Aorta (tissue), 5 donors: ENCODE results near the gene CD74. TPM values are rescaled to one million over a fixed set of nuclear protein-coding genes. Genes with fewer than 3 reads are reported as not detected.

ENCODE experiments used
- ATAC-seq: fragments of 200-7000 bp; cut with Tn5 transposase; one replicate; pipeline ENCODE4 v1.9.1; 2022; ENCODE audit warnings: moderate library complexity; ENCODE audit not compliant: low FRiP score
- DNase-seq, 2 donors: peaks; one replicate each; pipeline ENCODE4 v3.0.0-alpha.2; 2020
- H3K27ac ChIP-seq, 2 donors: one replicate each; pipeline ENCODE4 v1.5.1; 2013; ENCODE audit warnings: low read length in 2 of 2, mild to moderate bottlenecking in 2 of 2, moderate library complexity in 2 of 2, control low read depth in 1 of 2, inconsistent platforms in 1 of 2, low read depth in 1 of 2
- H3K27me3 ChIP-seq, 2 donors: one replicate each; pipeline ENCODE4 v1.6.1; 2013; ENCODE audit warnings: control low read depth in 1 of 2, low read length in 1 of 2, mild to moderate bottlenecking in 1 of 2, moderate library complexity in 1 of 2; ENCODE audit not compliant: insufficient read depth in 2 of 2, control insufficient read depth in 1 of 2
- H3K36me3 ChIP-seq, 2 donors: one replicate each; pipeline ENCODE4 v1.6.1; 2013; ENCODE audit warnings: control low read depth in 1 of 2, low read length in 1 of 2, mild to moderate bottlenecking in 1 of 2; ENCODE audit not compliant: insufficient read depth in 2 of 2, control insufficient read depth in 1 of 2
- H3K4me1 ChIP-seq, 2 donors: one replicate each; pipeline ENCODE4 v1.6.1; 2013; ENCODE audit warnings: low read length in 2 of 2, control low read depth in 1 of 2, mild to moderate bottlenecking in 1 of 2, moderate library complexity in 1 of 2; ENCODE audit not compliant: insufficient read depth in 2 of 2, control insufficient read depth in 1 of 2
- H3K4me3 ChIP-seq, 2 donors: one replicate each; pipeline ENCODE4 v1.5.1; 2013; ENCODE audit warnings: low read length in 2 of 2, control low read depth in 1 of 2, mild to moderate bottlenecking in 1 of 2
- H3K9me3 ChIP-seq: one replicate; pipeline ENCODE4 v1.6.1; 2013; ENCODE audit warnings: mild to moderate bottlenecking, low read length; ENCODE audit not compliant: control insufficient read depth
- WGBS, 2 donors: extraction: QIAGEN DNeasy Blood & Tissue Kit; methylation state at CpG; one replicate each; pipeline ENCODE4 v1.1.7; 2013; 5-methylcytosine and 5-hydroxymethylcytosine counted together
- intact Hi-C, 2 donors: fragments of 100-400 bp; cut with DNase I; formaldehyde crosslinking; loops; one replicate each; pipeline versions ENCODE4 v1.14.2 to v1.15.0; 2022
- polyA plus RNA-seq, 2 donors: library from polyadenylated mRNA; stranded (reverse); fragments of 200-250 nt; gene quantifications; one replicate each; pipeline ENCODE4 v1.2.3, GENCODE V29; 2013
- total RNA-seq, 2 donors: library from RNA; stranded (reverse); fragmentation: NEBNext Ultra II Directional; extraction: Animal tissue kit (Norgen Biotek cat#: 25700); gene quantifications; one replicate each; pipeline ENCODE4 v1.2.1, GENCODE V29; 2021
- donor health status: healthy with polysubstance abuse.
- donor health status: Bipolar disorder and iron deficiency.
- donor health status: DM: no; HTN: no; CAD: no.
- donor health status: DM: no; HTN: no; CAD: no.
- donor health status: DM: yes; HTN: yes; CAD: no.

Gene CD74
- total and polyA plus RNA-seq, 4 donors, result 114 to 1,639 (median 519) TPM

DNA sequence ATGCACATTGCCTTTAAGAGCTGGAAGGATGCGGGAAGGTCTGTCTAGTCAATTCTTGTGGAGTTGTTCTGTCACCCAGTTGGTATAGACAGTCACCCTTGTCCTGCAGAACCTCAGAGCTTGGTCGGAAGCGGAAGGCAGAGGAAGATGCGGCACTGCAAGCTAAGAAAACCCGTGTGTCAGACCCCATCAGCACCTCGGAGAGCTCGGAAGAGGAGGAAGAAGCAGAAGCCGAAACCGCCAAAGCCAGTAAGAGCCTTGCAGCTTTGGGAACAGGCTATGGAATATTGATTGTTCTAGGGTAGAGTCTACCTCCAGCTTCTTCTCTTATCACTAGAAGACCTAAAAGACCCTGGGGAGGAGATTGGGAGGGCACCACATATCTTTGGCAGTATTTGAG lies 48.7 kb downstream of the CD74 start:
- WGBS, 2 donors, result 90 to 91% methylated on average over 9 of the region's 9 CpGs
- H3K36me3 ChIP-seq, result peaks cover 0 to 21% of the 10 kb centered on the region in 2 donors
- no peak overlapping the region for H3K27ac ChIP-seq
- H3K4me1 ChIP-seq, result no peaks in the 10 kb centered on the region
- H3K9me3 ChIP-seq, result no peaks in the 10 kb centered on the region
- intact Hi-C loops, result no loop called here
- DNase-seq, result no peak
- ATAC-seq, result no peak
- H3K4me3 ChIP-seq, result no peak overlapping the region
- H3K27me3 ChIP-seq, result no peaks in the 10 kb centered on the region

DNA sequence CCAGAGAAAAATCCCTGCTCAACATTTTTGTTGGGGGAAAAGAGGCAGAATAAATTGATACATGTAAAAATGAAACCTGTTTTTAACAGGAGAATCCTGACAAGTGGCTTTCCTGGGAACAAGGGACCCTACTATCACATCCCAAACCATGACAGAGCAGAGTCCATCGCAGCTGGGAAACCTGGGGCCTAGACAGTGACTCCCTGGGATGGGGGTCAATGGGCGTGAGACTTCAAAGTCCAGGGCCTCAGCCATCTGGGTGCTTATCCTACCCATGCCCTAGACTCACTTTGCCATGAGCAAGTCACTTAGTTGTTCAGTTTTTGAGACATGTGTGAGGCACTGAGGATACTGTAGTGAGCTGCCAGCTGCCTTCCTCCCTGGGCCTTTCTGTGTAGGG lies 49.5 kb downstream of the CD74 start:
- Histone ChIP-seq H3K4me1 (no peaks in the 10 kb centered on the region), H3K27me3 (no peaks in the 10 kb centered on the region), H3K4me3 (no peak overlapping the region), H3K9me3 (no peaks in the 10 kb centered on the region), H3K36me3 (peaks cover 0 to 18% of the 10 kb centered on the region in 2 donors), H3K27ac (no peak overlapping the region)
- ATAC-seq (no peak), DNase-seq (no peak)
- WGBS, 2 donors, result 95 to 96% methylated on average over 2 of the region's 2 CpGs
- intact Hi-C loops, result no loop called here

DNA sequence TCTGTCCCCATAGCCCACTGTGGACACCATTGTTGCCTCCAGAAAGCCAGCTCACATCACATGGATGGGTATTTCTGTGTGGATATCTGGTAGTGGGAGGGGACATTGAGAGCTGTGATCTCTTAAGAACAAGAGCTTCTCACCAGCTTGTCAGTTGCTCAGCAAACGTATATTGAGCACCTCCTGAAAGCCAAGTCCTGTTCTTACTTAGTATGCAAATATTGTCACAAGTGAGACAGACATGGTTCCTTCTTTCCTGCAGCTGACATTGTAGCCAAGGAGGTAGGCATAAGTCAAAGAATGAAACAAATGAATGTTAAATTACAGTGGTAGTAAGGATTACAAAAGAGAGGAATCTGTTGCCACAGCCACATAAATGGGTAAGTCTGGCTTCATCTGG lies 51.4 kb downstream of the CD74 start:
- Histone ChIP-seq H3K4me1 (no peaks in the 10 kb centered on the region), H3K27ac (no peak overlapping the region), H3K4me3 (no peak overlapping the region), H3K27me3 (no peaks in the 10 kb centered on the region), H3K36me3 (peaks cover 0 to 14% of the 10 kb centered on the region in 2 donors), H3K9me3 (no peaks in the 10 kb centered on the region)
- ATAC-seq (no peak), DNase-seq (no peak)
- WGBS, 2 donors, result 91 to 92% methylated on average over 1 of the region's 1 CpG
- intact Hi-C loops, result no loop called here

GRCh38 chr5:150358261-150359095 lies 54.2 kb downstream of the CD74 start:
- H3K4me1 ChIP-seq, result no peaks in the 10 kb centered on the region
- no peak overlapping the region for H3K27ac ChIP-seq
- WGBS, 2 donors, result 52% methylated on average over 23 of the region's 23 CpGs
- DNase-seq (no peak), ATAC-seq (no peak)
- peaks cover 0 to 6% of the 10 kb centered on the region in 2 donors for H3K36me3 ChIP-seq
- no peaks in the 10 kb centered on the region for H3K9me3 ChIP-seq
- intact Hi-C loops, result no loop called here
- no peaks in the 10 kb centered on the region for H3K27me3 ChIP-seq
- H3K4me3 ChIP-seq, result peak overlapping the region; percentile 84 to 95

DNA sequence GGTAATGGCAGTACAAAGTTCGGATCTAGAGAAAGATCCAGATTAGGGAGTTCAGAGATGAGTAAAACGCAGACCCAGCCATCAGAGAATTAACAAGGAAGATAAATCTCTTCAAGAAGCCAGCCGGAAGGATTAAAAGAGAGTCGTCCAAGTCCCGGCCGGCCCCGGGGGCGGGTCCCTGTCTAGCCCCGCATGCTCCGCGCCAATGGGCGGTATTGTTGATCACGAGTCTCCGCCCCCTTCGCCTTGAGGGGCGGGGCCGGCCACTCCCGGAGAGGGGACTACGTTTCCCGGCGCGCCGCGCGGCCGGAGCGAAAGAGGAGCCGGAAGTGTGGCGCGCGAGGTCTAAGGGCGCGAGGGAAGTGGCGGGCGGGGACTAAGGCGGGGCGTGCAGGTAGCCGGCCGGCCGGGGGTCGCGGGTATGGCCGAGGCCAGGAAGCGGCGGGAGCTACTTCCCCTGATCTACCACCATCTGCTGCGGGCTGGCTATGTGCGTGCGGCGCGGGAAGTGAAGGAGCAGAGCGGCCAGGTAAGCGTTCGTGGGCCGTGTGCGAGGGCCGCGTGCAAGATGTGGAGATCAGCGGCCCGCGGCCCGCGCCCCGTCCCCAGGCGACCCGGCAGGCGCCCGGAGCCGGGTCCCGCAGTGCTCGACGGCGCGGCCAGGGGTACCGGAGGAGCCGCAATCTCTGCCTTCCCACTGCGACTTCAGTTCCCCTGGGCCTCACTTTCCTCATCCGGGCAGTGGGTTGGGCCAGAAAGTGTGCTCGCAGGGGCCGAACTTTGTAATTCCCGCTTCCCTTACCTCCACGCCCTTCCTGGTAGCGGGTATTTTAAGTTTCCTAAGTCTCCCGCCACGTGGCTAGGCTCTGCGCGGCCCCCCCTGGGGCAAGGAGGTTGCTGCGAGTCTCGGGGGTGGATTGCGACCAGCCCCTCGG lies 55.1 kb downstream of the CD74 start, which contains the start of gene TCOF1:
TSS of gene TCOF1 (plus strand) at position 372 of the 935 bp plus-strand sequence. CDS start at position 422, 50 bp downstream.
- Histone ChIP-seq H3K27me3 (no peaks in the 10 kb centered on the region), H3K9me3 (no peaks in the 10 kb centered on the region), H3K27ac (no peak within 1 kb of the TSS), H3K4me3 (peak within 1 kb of the TSS; percentile 84 to 95), H3K4me1 (no peaks in the 10 kb centered on the region), H3K36me3 (peaks cover 0 to 2% of the 10 kb centered on the region in 2 donors)
- DNase-seq (peak; percentile 98 to 99), ATAC-seq (peak; percentile 98)
- intact Hi-C loops, result no loop called here
- 0 to 1% methylated on average over 78 to 90 of the region's 90 CpGs for WGBS, 2 donors

GRCh38 chr5:150356575-150357294 lies 56.0 kb downstream of the CD74 start:
- intact Hi-C loops, result no loop called here
- no peaks in the 10 kb centered on the region for H3K27me3 ChIP-seq
- H3K36me3 ChIP-seq, result peaks cover 0 to 2% of the 10 kb centered on the region in 2 donors
- H3K4me1 ChIP-seq, result no peaks in the 10 kb centered on the region
- H3K4me3 ChIP-seq, result peak overlapping the region; percentile 28 to 41
- H3K9me3 ChIP-seq, result no peaks in the 10 kb centered on the region
- H3K27ac ChIP-seq, result no peak overlapping the region
- DNase-seq (no peak), ATAC-seq (no peak)
- WGBS, 2 donors, result 69 to 70% methylated on average over 10 of the region's 10 CpGs

DNA sequence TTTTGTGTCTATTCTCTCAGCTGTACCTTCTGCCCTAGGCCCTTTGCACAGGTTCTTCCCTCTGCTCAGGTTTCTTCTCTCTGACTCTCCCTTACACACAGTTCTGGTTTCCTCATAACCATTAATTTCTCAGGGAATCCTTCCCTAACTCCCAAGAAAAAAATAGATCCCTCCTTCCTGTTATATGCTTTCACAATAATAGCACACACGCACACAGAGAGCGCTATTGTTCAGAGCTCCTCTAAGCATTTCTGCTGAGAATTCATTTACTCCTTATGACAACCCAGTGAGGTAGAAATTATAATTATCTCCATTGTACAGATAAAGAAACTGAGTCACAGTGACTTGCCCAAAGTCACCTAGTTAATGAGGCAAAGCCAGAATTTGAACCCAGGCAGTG lies 56.9 kb downstream of the CD74 start:
- H3K4me1 ChIP-seq, result no peaks in the 10 kb centered on the region
- H3K36me3 ChIP-seq, result no peaks in the 10 kb centered on the region
- WGBS, 2 donors, result 94 to 96% methylated on average over 2 of the region's 2 CpGs
- intact Hi-C loops, result no loop called here
- no peak overlapping the region for H3K27ac ChIP-seq
- H3K9me3 ChIP-seq, result no peaks in the 10 kb centered on the region
- no peak overlapping the region for H3K4me3 ChIP-seq
- ATAC-seq (no peak), DNase-seq (no peak)
- H3K27me3 ChIP-seq, result no peaks in the 10 kb centered on the region

- Histone ChIP-seq H3K4me3 (no peak overlapping the region), H3K27ac (no peak overlapping the region), H3K4me1 (no peaks in the 10 kb centered on the region), H3K9me3 (no peaks in the 10 kb centered on the region), H3K27me3 (no peaks in the 10 kb centered on the region), H3K36me3 (no peaks in the 10 kb centered on the region)
- DNase-seq, result no peak
- WGBS, 2 donors, result 88 to 93% methylated on average over 3 of the region's 3 CpGs
- no peak for ATAC-seq
- intact Hi-C loops, result no loop called here
Observed at GRCh38 chr5:150353032-150353675, 59.6 kb downstream of the CD74 start.
